Lower leg skin (tissue), 3 donors: ENCODE results near the gene SMCR8.

ENCODE experiments used
- CTCF ChIP-seq, 3 donors: fragments of 450-650 bp; IDR thresholded peaks; one replicate each; pipeline ENCODE4 v1.5.1; 2016; ENCODE audit warnings: antibody characterized with exemption in 3 of 3, mild to moderate bottlenecking in 3 of 3, moderate library complexity in 2 of 3
- POLR2A ChIP-seq, 2 donors: fragments of 450-650 bp; IDR thresholded peaks; one replicate each; pipeline ENCODE4 v1.6.1; 2016 to 2017; ENCODE audit warnings: antibody characterized with exemption in 2 of 2, mild to moderate bottlenecking in 1 of 2, moderate library complexity in 1 of 2

- TF ChIP-seq CTCF (IDR thresholded peaks at IDR 0.05): no peak
- no peak for TF ChIP-seq POLR2A (IDR thresholded peaks at IDR 0.05)
These were observed 23.2 kb upstream of the SMCR8 start for GRCh38 chr17:18291718-18292540.
